Dendritic cell treated with granulocyte-macrophage colony-stimulating factor and Interleukin-4, amounts not matched to agents 40 ng/mL and 50 ng/mL, for 4 days (primary cell): ENCODE results near the gene MIS12.

Experiments
- H3K27ac Mint-ChIP-seq: one replicate; pipeline ENCODE4 v1.8.0; 2022; ENCODE audit warnings: mild to moderate bottlenecking, mixed read lengths
- H3K27me3 Mint-ChIP-seq: one replicate; pipeline ENCODE4 v1.8.0; 2022; ENCODE audit warnings: mild to moderate bottlenecking, mixed read lengths
- H3K36me3 Mint-ChIP-seq: one replicate; pipeline ENCODE4 v1.8.0; 2022; ENCODE audit warnings: low read depth, mixed read lengths
- H3K4me1 Mint-ChIP-seq: one replicate; pipeline ENCODE4 v1.8.0; 2022; ENCODE audit warnings: low read depth, mixed read lengths
- H3K4me3 Mint-ChIP-seq: one replicate; pipeline ENCODE4 v1.8.0; 2022; ENCODE audit warnings: mild to moderate bottlenecking, moderate library complexity, mixed read lengths
- H3K9me3 Mint-ChIP-seq: one replicate; pipeline ENCODE4 v1.8.0; 2022; ENCODE audit warnings: mixed read lengths
- intact Hi-C: fragments of 100-400 bp; cut with micrococcal nuclease; formaldehyde crosslinking; loops from one replicate; pipeline ENCODE4 v1.15.0; 2022

The MIS12 gene

GRCh38 chr17:5509482-5509881 is 23.1 kb downstream of the MIS12 start:
- intact Hi-C loops: no loop called here
- Mint-ChIP-seq H3K4me3 (no peak overlapping the region), H3K36me3 (peaks cover 58% of the 10 kb centered on the region), H3K27ac (peak overlapping the region; percentile 5), H3K4me1 (peaks cover 5% of the 10 kb centered on the region), H3K9me3 (peaks cover 8% of the 10 kb centered on the region), H3K27me3 (no peaks in the 10 kb centered on the region)

GRCh38 chr17:5510771-5511170 is 24.4 kb downstream of the MIS12 start:
- Mint-ChIP-seq H3K4me3 (no peak overlapping the region), H3K9me3 (peaks cover 8% of the 10 kb centered on the region), H3K27ac (no peak overlapping the region), H3K4me1 (peaks cover 8% of the 10 kb centered on the region), H3K27me3 (no peaks in the 10 kb centered on the region), H3K36me3 (peaks cover 58% of the 10 kb centered on the region)
- intact Hi-C loops: no loop called here

- H3K36me3 Mint-ChIP-seq: peaks cover 62% of the 10 kb centered on the region
- no peak overlapping the region for H3K4me3 Mint-ChIP-seq
- no peak overlapping the region for H3K27ac Mint-ChIP-seq
- intact Hi-C loops: no loop called here
- H3K9me3 Mint-ChIP-seq: peaks cover 8% of the 10 kb centered on the region
- H3K4me1 Mint-ChIP-seq: peaks cover 13% of the 10 kb centered on the region
- no peaks in the 10 kb centered on the region for H3K27me3 Mint-ChIP-seq
Measured at GRCh38 chr17:5511401-5512225, 25.2 kb downstream of the MIS12 start.

GRCh38 chr17:5513628-5514027 is 27.3 kb downstream of the MIS12 start:
- Mint-ChIP-seq H3K4me1 (peaks cover 13% of the 10 kb centered on the region), H3K27ac (no peak overlapping the region), H3K36me3 (peaks cover 75% of the 10 kb centered on the region), H3K27me3 (no peaks in the 10 kb centered on the region), H3K4me3 (no peak overlapping the region), H3K9me3 (peaks cover 8% of the 10 kb centered on the region)
- intact Hi-C loops: no loop called here

- Mint-ChIP-seq H3K4me1 (peaks cover 13% of the 10 kb centered on the region), H3K27me3 (no peaks in the 10 kb centered on the region), H3K27ac (no peak overlapping the region), H3K36me3 (peaks cover 68% of the 10 kb centered on the region), H3K9me3 (peaks cover 8% of the 10 kb centered on the region), H3K4me3 (no peak overlapping the region)
- intact Hi-C loops: no loop called here
Measured at GRCh38 chr17:5514976-5515375, 28.6 kb downstream of the MIS12 start.

- Mint-ChIP-seq H3K9me3 (peaks cover 8% of the 10 kb centered on the region), H3K4me1 (peaks cover 13% of the 10 kb centered on the region), H3K36me3 (peaks cover 74% of the 10 kb centered on the region), H3K27ac (no peak overlapping the region), H3K27me3 (no peaks in the 10 kb centered on the region), H3K4me3 (no peak overlapping the region)
- intact Hi-C loops: no loop called here
Measured at GRCh38 chr17:5516060-5516792, 29.9 kb downstream of the MIS12 start.

GRCh38 chr17:5522476-5522875 is 36.1 kb downstream of the MIS12 start:
- peaks cover 85% of the 10 kb centered on the region for H3K36me3 Mint-ChIP-seq
- no peak overlapping the region for H3K27ac Mint-ChIP-seq
- no peaks in the 10 kb centered on the region for H3K27me3 Mint-ChIP-seq
- intact Hi-C loops: no loop called here
- H3K4me1 Mint-ChIP-seq: no peaks in the 10 kb centered on the region
- no peak overlapping the region for H3K4me3 Mint-ChIP-seq
- H3K9me3 Mint-ChIP-seq: no peaks in the 10 kb centered on the region

- no peak overlapping the region for H3K4me3 Mint-ChIP-seq
- no peaks in the 10 kb centered on the region for H3K4me1 Mint-ChIP-seq
- intact Hi-C loops: no loop called here
- no peak overlapping the region for H3K27ac Mint-ChIP-seq
- no peaks in the 10 kb centered on the region for H3K27me3 Mint-ChIP-seq
- no peaks in the 10 kb centered on the region for H3K9me3 Mint-ChIP-seq
- H3K36me3 Mint-ChIP-seq: peaks cover 85% of the 10 kb centered on the region
Measured at GRCh38 chr17:5523249-5523648, 36.9 kb downstream of the MIS12 start.

GRCh38 chr17:5526821-5527598 is 40.6 kb downstream of the MIS12 start:
- Mint-ChIP-seq H3K4me1 (no peaks in the 10 kb centered on the region), H3K36me3 (peaks cover 99% of the 10 kb centered on the region), H3K27ac (no peak overlapping the region), H3K9me3 (no peaks in the 10 kb centered on the region), H3K4me3 (no peak overlapping the region), H3K27me3 (no peaks in the 10 kb centered on the region)
- intact Hi-C loops: no loop called here

- Mint-ChIP-seq H3K4me3 (no peak overlapping the region), H3K27ac (no peak overlapping the region), H3K4me1 (no peaks in the 10 kb centered on the region), H3K36me3 (peaks cover 99% of the 10 kb centered on the region), H3K27me3 (no peaks in the 10 kb centered on the region), H3K9me3 (no peaks in the 10 kb centered on the region)
- intact Hi-C loops: no loop called here
Measured at GRCh38 chr17:5527601-5528250, 41.4 kb downstream of the MIS12 start.

- Mint-ChIP-seq H3K9me3 (no peaks in the 10 kb centered on the region), H3K4me3 (no peak overlapping the region), H3K27me3 (no peaks in the 10 kb centered on the region), H3K4me1 (no peaks in the 10 kb centered on the region), H3K36me3 (peaks cover 99% of the 10 kb centered on the region), H3K27ac (no peak overlapping the region)
- intact Hi-C loops: no loop called here
Measured at GRCh38 chr17:5530265-5531084, 44.1 kb downstream of the MIS12 start.

- intact Hi-C loops: no loop called here
- Mint-ChIP-seq H3K27ac (no peak overlapping the region), H3K36me3 (peaks cover 99% of the 10 kb centered on the region), H3K27me3 (no peaks in the 10 kb centered on the region), H3K4me3 (no peak overlapping the region), H3K4me1 (no peaks in the 10 kb centered on the region), H3K9me3 (no peaks in the 10 kb centered on the region)
Measured at GRCh38 chr17:5531085-5531418, 44.7 kb downstream of the MIS12 start.

GRCh38 chr17:5532581-5532980 is 46.2 kb downstream of the MIS12 start:
- H3K27me3 Mint-ChIP-seq: no peaks in the 10 kb centered on the region
- peaks cover 99% of the 10 kb centered on the region for H3K36me3 Mint-ChIP-seq
- no peaks in the 10 kb centered on the region for H3K4me1 Mint-ChIP-seq

More at GRCh38 chr17:5532581-5532980, 46.2 kb downstream of the MIS12 start:
- H3K4me3 Mint-ChIP-seq: no peak overlapping the region
- no peak overlapping the region for H3K27ac Mint-ChIP-seq
- intact Hi-C loops: no loop called here
- no peaks in the 10 kb centered on the region for H3K9me3 Mint-ChIP-seq
